ENCODE data around the gene SDCBP2.

The SDCBP2 gene

GRCh38 chr20:1298166-1298565 is 30.8 kb downstream of the SDCBP2 start:
- H3K36me3 ChIP-seq (replicated peaks), result no peaks in the 10 kb centered on the region

GRCh38 chr20:1297486-1297885 is 31.5 kb downstream of the SDCBP2 start:
- in situ Hi-C loops (cut with HindIII; ENCODE audit: low pct_ligation_motif_present, low sequenced_read_pairs), result no loop called here
- Histone ChIP-seq H3K27ac (no peak overlapping the region), H3K36me3 (replicated peaks) (no peaks in the 10 kb centered on the region), H3K4me3 (ENCODE audit: low read depth, low read length) (no peak overlapping the region), H3K27me3 (replicated peaks) (no peaks in the 10 kb centered on the region)
- no peak for DNase-seq
- no peak for TF ChIP-seq CTCF (IDR thresholded peaks at IDR 0.05; ENCODE audit: low read depth, low read length, missing control alignments)

More at GRCh38 chr20:1298166-1298565, 30.8 kb downstream of the SDCBP2 start:
- DNase-seq, result no peak
- Histone ChIP-seq H3K27me3 (replicated peaks) (no peaks in the 10 kb centered on the region), H3K27ac (no peak overlapping the region), H3K4me3 (ENCODE audit: low read depth, low read length) (no peak overlapping the region)
- in situ Hi-C loops (cut with HindIII; ENCODE audit: low pct_ligation_motif_present, low sequenced_read_pairs), result no loop called here
- no peak for TF ChIP-seq CTCF (IDR thresholded peaks at IDR 0.05; ENCODE audit: low read depth, low read length, missing control alignments)

GRCh38 chr20:1296922-1297321 is 32.0 kb downstream of the SDCBP2 start:
- DNase-seq, result no peak

GRCh38 chr20:1296117-1296610 is 32.8 kb downstream of the SDCBP2 start:
- in situ Hi-C loops (cut with HindIII; ENCODE audit: low pct_ligation_motif_present, low sequenced_read_pairs), result no loop called here
- DNase-seq, result no peak
- no peak for TF ChIP-seq CTCF (IDR thresholded peaks at IDR 0.05; ENCODE audit: low read depth, low read length, missing control alignments)
- no peaks in the 10 kb centered on the region for H3K27me3 ChIP-seq (replicated peaks)
- H3K36me3 ChIP-seq (replicated peaks), result no peaks in the 10 kb centered on the region
- no peak overlapping the region for H3K27ac ChIP-seq
- no peak overlapping the region for H3K4me3 ChIP-seq (ENCODE audit: low read depth, low read length)

More at GRCh38 chr20:1296922-1297321, 32.0 kb downstream of the SDCBP2 start:
- Histone ChIP-seq H3K36me3 (replicated peaks) (no peaks in the 10 kb centered on the region), H3K27ac (no peak overlapping the region), H3K27me3 (replicated peaks) (no peaks in the 10 kb centered on the region), H3K4me3 (ENCODE audit: low read depth, low read length) (no peak overlapping the region)
- TF ChIP-seq CTCF (IDR thresholded peaks at IDR 0.05; ENCODE audit: low read depth, low read length, missing control alignments), result no peak
- in situ Hi-C loops (cut with HindIII; ENCODE audit: low pct_ligation_motif_present, low sequenced_read_pairs), result no loop called here

- in situ Hi-C loops (cut with HindIII; ENCODE audit: low pct_ligation_motif_present, low sequenced_read_pairs), result no loop called here
- no peak overlapping the region for H3K27ac ChIP-seq
- H3K4me3 ChIP-seq (ENCODE audit: low read depth, low read length), result no peak overlapping the region
- no peaks in the 10 kb centered on the region for H3K36me3 ChIP-seq (replicated peaks)
- H3K27me3 ChIP-seq (replicated peaks), result no peaks in the 10 kb centered on the region
- no peak for TF ChIP-seq CTCF (IDR thresholded peaks at IDR 0.05; ENCODE audit: low read depth, low read length, missing control alignments)
- no peak for DNase-seq
These were observed 33.5 kb downstream of the SDCBP2 start for GRCh38 chr20:1295276-1295930.

GRCh38 chr20:1294497-1294896 is 34.4 kb downstream of the SDCBP2 start:
- Histone ChIP-seq H3K4me3 (ENCODE audit: low read depth, low read length) (no peak overlapping the region), H3K27me3 (replicated peaks) (no peaks in the 10 kb centered on the region), H3K36me3 (replicated peaks) (no peaks in the 10 kb centered on the region), H3K27ac (no peak overlapping the region)
- in situ Hi-C loops (cut with HindIII; ENCODE audit: low pct_ligation_motif_present, low sequenced_read_pairs), result no loop called here
- DNase-seq, result no peak
- TF ChIP-seq CTCF (IDR thresholded peaks at IDR 0.05; ENCODE audit: low read depth, low read length, missing control alignments), result no peak
